Measurements from ENCODE around the gene CASD1. TPM values are rescaled to one million over a fixed set of nuclear protein-coding genes. Genes with fewer than 3 reads are reported as not detected.

The CASD1 gene
- total and polyA plus RNA-seq, 8 donors, result 24.2 to 72.2 (median 59.6) TPM

- ATAC-seq (no peak), DNase-seq (no peak)
- intact Hi-C loops (cut with DNase I), result no loop called here
- Histone ChIP-seq H3K4me3 (no peak overlapping the region), H3K27me3 (no peaks in the 10 kb centered on the region), H3K36me3 (no peaks in the 10 kb centered on the region), H3K9me3 (peaks cover 0 to 16% of the 10 kb centered on the region in 2 donors), H3K27ac (no peak overlapping the region), H3K4me1 (no peaks in the 10 kb centered on the region)
- TF ChIP-seq, protein P1, sequence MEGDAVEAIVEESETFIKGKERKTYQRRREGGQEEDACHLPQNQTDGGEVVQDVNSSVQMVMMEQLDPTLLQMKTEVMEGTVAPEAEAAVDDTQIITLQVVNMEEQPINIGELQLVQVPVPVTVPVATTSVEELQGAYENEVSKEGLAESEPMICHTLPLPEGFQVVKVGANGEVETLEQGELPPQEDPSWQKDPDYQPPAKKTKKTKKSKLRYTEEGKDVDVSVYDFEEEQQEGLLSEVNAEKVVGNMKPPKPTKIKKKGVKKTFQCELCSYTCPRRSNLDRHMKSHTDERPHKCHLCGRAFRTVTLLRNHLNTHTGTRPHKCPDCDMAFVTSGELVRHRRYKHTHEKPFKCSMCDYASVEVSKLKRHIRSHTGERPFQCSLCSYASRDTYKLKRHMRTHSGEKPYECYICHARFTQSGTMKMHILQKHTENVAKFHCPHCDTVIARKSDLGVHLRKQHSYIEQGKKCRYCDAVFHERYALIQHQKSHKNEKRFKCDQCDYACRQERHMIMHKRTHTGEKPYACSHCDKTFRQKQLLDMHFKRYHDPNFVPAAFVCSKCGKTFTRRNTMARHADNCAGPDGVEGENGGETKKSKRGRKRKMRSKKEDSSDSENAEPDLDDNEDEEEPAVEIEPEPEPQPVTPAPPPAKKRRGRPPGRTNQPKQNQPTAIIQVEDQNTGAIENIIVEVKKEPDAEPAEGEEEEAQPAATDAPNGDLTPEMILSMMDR (IDR thresholded peaks at IDR 0.05), result no peak
Observed at GRCh38 chr7:94476251-94476840, 33.3 kb upstream of the CASD1 start.

GRCh38 chr7:94477878-94478277 is 31.7 kb upstream of the CASD1 start:
- no peak for ATAC-seq
- intact Hi-C loops (cut with DNase I), result no loop called here

DNA sequence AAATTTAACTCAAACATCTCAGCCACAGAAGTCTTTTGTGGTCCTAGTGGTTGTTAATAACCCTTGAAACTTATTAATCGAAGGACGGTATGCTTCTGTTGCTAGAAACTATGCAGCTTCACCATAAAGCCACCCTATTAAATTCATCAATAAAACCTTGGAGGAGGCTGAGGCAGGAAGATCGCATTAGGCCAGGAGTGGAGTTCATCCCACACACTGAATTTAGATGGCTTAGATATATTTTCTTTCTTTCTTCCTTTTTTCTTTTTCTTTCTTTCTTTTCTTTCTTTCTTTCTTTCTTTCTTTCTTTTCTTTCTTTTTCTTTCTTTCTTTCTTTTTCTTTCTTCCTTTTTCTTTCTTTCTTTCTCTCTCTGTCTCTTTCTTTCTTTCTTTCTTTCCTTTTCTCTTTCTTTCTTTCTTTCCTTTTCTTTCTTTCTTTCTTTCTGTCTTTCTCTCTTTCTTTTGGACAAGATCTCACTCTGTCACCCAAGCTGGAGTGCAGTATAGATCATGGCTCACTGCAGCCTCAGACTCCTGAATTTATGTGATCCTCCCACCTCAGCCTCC is 30.9 kb upstream of the CASD1 start:
- no peaks in the 10 kb centered on the region for H3K4me1 ChIP-seq
- ATAC-seq, result no peak
- H3K27me3 ChIP-seq, result no peaks in the 10 kb centered on the region
- no peak overlapping the region for H3K27ac ChIP-seq
- no peak overlapping the region for H3K4me3 ChIP-seq
- H3K9me3 ChIP-seq, result no peaks in the 10 kb centered on the region
- no peak for DNase-seq
- H3K36me3 ChIP-seq, result no peaks in the 10 kb centered on the region
- intact Hi-C loops (cut with DNase I), result no loop called here
- TF ChIP-seq, protein P1 (IDR thresholded peaks at IDR 0.05), result no peak

More at GRCh38 chr7:94477878-94478277, 31.7 kb upstream of the CASD1 start:
- H3K4me1 ChIP-seq, result no peaks in the 10 kb centered on the region
- no peak overlapping the region for H3K27ac ChIP-seq
- no peak overlapping the region for H3K4me3 ChIP-seq
- TF ChIP-seq, protein P1 (IDR thresholded peaks at IDR 0.05), result no peak
- no peaks in the 10 kb centered on the region for H3K36me3 ChIP-seq
- DNase-seq, result no peak
- H3K27me3 ChIP-seq, result no peaks in the 10 kb centered on the region
- peaks cover 0 to under 1% of the 10 kb centered on the region in 2 donors for H3K9me3 ChIP-seq

- H3K27ac ChIP-seq, result no peak overlapping the region
- ATAC-seq (no peak), DNase-seq (no peak)
- no peaks in the 10 kb centered on the region for H3K36me3 ChIP-seq
- no peaks in the 10 kb centered on the region for H3K27me3 ChIP-seq
- intact Hi-C loops (cut with DNase I), result no loop called here
- H3K4me3 ChIP-seq, result no peak overlapping the region
- no peaks in the 10 kb centered on the region for H3K4me1 ChIP-seq
- TF ChIP-seq, protein P1 (IDR thresholded peaks at IDR 0.05), result no peak
- H3K9me3 ChIP-seq, result no peaks in the 10 kb centered on the region
Observed at GRCh38 chr7:94481279-94481678, 28.3 kb upstream of the CASD1 start.

- TF ChIP-seq, protein P1 (IDR thresholded peaks at IDR 0.05), result no peak
- Histone ChIP-seq H3K27ac (no peak overlapping the region), H3K4me3 (no peak overlapping the region), H3K36me3 (no peaks in the 10 kb centered on the region), H3K9me3 (no peaks in the 10 kb centered on the region), H3K27me3 (no peaks in the 10 kb centered on the region), H3K4me1 (no peaks in the 10 kb centered on the region)
- DNase-seq, result no peak
- intact Hi-C loops (cut with DNase I), result no loop called here
- ATAC-seq, result no peak
Observed at GRCh38 chr7:94482796-94483195, 26.8 kb upstream of the CASD1 start.
